HEK293T (cell line): Measurements from ENCODE around the gene NOL4L.

Source experiments
- BHLHE40 ChIP-seq: fragments of 450-650 bp; IDR thresholded peaks from 2 replicates; pipeline ENCODE4 v1.6.1; 2016; ENCODE audit warnings: mild to moderate bottlenecking, moderate library complexity, borderline replicate concordance
- CTBP1 ChIP-seq: fragments of 450-650 bp; IDR thresholded peaks from 2 replicates; pipeline ENCODE4 v1.6.1; 2016; ENCODE audit warnings: borderline replicate concordance
- SP1 ChIP-seq: fragments of 450-650 bp; IDR thresholded peaks from 2 replicates; pipeline ENCODE4 v1.6.1; 2017

DNA sequence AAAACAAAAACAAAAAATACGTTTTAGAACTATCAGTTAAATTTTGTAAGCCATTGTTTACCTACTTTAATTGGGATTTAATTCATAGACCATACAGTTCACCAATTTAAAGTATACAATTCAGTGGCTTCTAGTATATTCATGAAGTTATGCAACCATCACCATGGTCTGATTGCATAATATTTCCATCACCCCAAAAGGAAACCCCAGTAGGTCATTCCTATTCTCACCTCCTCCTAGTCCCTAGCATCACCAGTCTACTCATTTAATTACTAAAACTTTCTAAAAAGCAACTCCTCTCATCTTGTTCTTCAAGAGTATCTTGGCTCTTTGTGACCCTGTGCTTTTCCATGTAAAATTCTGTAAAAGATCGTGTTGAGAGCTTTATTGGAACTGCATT is 166.8 kb downstream of the NOL4L start:
- no peak for TF ChIP-seq CTBP1
- TF ChIP-seq BHLHE40, result no peak
- no peak for TF ChIP-seq SP1
